ENCODE data around the gene KCNJ5. TPM values are rescaled to one million over a fixed set of nuclear protein-coding genes. Genes with fewer than 3 reads are reported as not detected.

KCNJ5 gene
- total RNA-seq, 1 donor from 2014 or later = 1.6 TPM

DNA sequence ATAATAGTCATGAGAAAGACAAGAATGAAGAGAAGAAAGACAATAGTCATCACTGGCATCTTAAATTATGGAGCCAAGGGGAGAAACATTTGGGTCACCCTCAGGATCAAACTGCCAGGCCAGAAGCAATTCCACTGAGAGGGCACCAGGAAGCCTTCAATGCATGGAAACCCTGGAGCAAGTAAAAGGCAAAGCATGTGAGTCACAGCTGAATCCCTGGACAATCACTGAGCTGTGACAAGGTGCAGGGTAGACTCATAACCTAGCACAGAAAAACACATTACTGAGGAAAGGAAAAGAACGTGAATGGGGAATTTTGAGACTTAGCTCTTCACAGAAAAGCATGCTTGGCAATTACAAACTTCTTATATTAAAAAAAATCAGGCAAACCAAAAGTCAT is 25.7 kb upstream of the KCNJ5 start:
- peaks cover 3% of the 10 kb centered on the region for H3K27me3 Mint-ChIP-seq
- H3K36me3 Mint-ChIP-seq = no peaks in the 10 kb centered on the region
- H3K4me1 Mint-ChIP-seq (ENCODE audit: unreplicated experiment) = no peaks in the 10 kb centered on the region
- H3K4me3 Mint-ChIP-seq = no peak overlapping the region
- TF ChIP-seq CTCF (conservative IDR thresholded peaks at IDR 0.05) = no peak
- DNase-seq (ENCODE audit: extremely low spot score, unreplicated experiment) = no peak
- H3K27ac Mint-ChIP-seq = no peak overlapping the region
- no peaks in the 10 kb centered on the region for H3K9me3 Mint-ChIP-seq

- Mint-ChIP-seq H3K4me1 (ENCODE audit: unreplicated experiment) (peaks cover 11% of the 10 kb centered on the region), H3K4me3 (no peak within 1 kb of the TSS), H3K36me3 (no peaks in the 10 kb centered on the region), H3K27ac (no peak within 1 kb of the TSS), H3K9me3 (no peaks in the 10 kb centered on the region), H3K27me3 (peaks cover 15% of the 10 kb centered on the region)
- TF ChIP-seq CTCF (conservative IDR thresholded peaks at IDR 0.05) = no peak
- DNase-seq (ENCODE audit: extremely low spot score, unreplicated experiment) = no peak
Measured at GRCh38 chr11:128867277-128867676, 23.9 kb upstream of the KCNJ5 start, which contains the start of gene KCNJ1. KCNJ1 (minus strand) TSS chr11:128867296; CDS start chr11:128840243, 27,053 bp downstream.

GRCh38 chr11:128868841-128869671 is 22.1 kb upstream of the KCNJ5 start:
- Mint-ChIP-seq H3K36me3 (no peaks in the 10 kb centered on the region), H3K27me3 (peaks cover 26% of the 10 kb centered on the region), H3K9me3 (no peaks in the 10 kb centered on the region), H3K4me1 (ENCODE audit: unreplicated experiment) (peaks cover 12% of the 10 kb centered on the region), H3K4me3 (no peak overlapping the region), H3K27ac (no peak overlapping the region)
- TF ChIP-seq CTCF (conservative IDR thresholded peaks at IDR 0.05) = no peak
- no peak for DNase-seq (ENCODE audit: extremely low spot score, unreplicated experiment)

- Mint-ChIP-seq H3K9me3 (no peaks in the 10 kb centered on the region), H3K27ac (no peak overlapping the region), H3K4me3 (no peak overlapping the region), H3K27me3 (peaks cover 31% of the 10 kb centered on the region), H3K36me3 (no peaks in the 10 kb centered on the region), H3K4me1 (ENCODE audit: unreplicated experiment) (peaks cover 12% of the 10 kb centered on the region)
- no peak for TF ChIP-seq CTCF (conservative IDR thresholded peaks at IDR 0.05)
- no peak for DNase-seq (ENCODE audit: extremely low spot score, unreplicated experiment)
Measured at GRCh38 chr11:128871168-128871610, 20.0 kb upstream of the KCNJ5 start.

GRCh38 chr11:128872094-128872493 is 19.1 kb upstream of the KCNJ5 start:
- H3K9me3 Mint-ChIP-seq = no peaks in the 10 kb centered on the region
- no peak for TF ChIP-seq CTCF (conservative IDR thresholded peaks at IDR 0.05)
- no peak for DNase-seq (ENCODE audit: extremely low spot score, unreplicated experiment)
- no peaks in the 10 kb centered on the region for H3K36me3 Mint-ChIP-seq
- no peak overlapping the region for H3K27ac Mint-ChIP-seq
- peaks cover 12% of the 10 kb centered on the region for H3K4me1 Mint-ChIP-seq (ENCODE audit: unreplicated experiment)
- H3K4me3 Mint-ChIP-seq = no peak overlapping the region
- peaks cover 31% of the 10 kb centered on the region for H3K27me3 Mint-ChIP-seq

Data from type B pancreatic cell (in vitro differentiated cells).